ENCODE measurements around the gene XIRP1.
"Not testable (repeated sequence)": the region's sequence is repeated elsewhere in the genome, so short reads cannot be mapped to it uniquely, and the experiment has no call there.

Gene XIRP1

DNA sequence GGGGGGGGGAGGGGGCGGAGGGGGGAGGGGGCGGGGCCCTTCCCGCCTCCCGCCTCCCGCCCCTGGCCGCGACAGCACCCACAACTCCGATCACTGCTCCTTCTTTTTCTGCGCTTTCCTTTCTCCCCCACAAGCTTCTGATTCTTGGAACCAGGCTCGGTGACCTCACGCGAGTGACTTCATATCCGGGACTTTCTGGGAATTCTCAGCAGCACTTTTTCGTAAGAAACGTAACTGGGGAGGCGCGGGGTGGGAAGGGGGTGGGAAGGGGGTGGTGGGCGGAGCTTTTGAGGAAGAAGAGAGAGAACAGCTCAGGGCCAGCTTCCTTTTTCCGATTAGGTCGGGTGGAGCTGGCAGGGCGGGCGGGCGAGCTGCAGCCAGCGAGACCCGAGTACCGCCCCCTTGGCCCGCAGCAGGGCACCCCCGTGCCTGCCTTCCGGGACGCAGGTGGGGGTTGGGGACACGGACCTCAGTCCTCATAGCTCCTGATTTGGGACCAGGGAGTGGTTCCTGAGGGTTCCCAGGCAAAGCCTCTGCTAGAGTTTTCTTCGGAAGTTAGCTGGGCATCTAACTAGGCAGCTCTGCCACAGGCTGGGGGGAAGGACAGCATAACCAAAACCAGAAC is 14.6 kb downstream of the XIRP1 start:
- peak; percentile 76 for DNase-seq
- in situ Hi-C loops (cut with MboI; ENCODE audit: low pct_unique_long_range_greater_than_20kb, low sequenced_read_pairs) = loop anchor here (25.0 kb wide), 1 partner anchor 209 kb away; the partner anchor contains the start of gene SLC25A38

DNA sequence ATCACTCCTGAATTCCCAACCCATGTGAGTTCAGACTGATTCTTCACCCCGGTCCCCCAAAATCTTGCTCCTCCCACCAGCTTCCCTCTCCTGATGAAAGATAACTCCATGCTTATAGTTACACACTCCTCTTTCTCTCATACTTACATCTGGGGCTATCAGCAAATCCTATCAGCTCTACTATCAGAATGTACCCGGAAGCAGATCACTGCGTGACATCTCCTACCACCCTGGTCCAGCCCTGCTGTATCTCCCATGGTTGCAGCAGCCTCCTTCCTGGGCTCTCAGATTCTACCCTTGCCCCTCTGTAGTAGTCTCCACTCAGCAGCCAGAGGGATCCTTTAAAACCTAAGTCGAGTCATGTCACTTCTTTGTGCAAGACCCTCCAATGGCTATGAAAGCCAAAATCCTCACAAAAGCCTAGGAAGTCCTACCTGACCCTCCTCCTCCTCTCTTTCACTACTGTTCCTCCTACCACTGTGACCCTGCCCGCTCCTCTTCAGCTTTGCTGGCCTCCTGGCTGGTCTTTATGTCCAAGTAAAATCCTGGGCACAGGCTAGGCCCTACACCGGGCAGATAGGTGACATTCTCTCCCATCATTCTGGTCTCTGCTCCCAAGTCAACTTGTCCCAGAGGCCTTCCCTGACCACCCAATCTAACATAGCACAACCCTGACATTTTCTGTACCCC is 16.2 kb downstream of the XIRP1 start:
- in situ Hi-C loops (cut with MboI; ENCODE audit: low pct_unique_long_range_greater_than_20kb, low sequenced_read_pairs) = loop anchor here (25.0 kb wide), 1 partner anchor 211 kb away; the partner anchor contains the start of gene SLC25A38
- no peak for DNase-seq

DNA sequence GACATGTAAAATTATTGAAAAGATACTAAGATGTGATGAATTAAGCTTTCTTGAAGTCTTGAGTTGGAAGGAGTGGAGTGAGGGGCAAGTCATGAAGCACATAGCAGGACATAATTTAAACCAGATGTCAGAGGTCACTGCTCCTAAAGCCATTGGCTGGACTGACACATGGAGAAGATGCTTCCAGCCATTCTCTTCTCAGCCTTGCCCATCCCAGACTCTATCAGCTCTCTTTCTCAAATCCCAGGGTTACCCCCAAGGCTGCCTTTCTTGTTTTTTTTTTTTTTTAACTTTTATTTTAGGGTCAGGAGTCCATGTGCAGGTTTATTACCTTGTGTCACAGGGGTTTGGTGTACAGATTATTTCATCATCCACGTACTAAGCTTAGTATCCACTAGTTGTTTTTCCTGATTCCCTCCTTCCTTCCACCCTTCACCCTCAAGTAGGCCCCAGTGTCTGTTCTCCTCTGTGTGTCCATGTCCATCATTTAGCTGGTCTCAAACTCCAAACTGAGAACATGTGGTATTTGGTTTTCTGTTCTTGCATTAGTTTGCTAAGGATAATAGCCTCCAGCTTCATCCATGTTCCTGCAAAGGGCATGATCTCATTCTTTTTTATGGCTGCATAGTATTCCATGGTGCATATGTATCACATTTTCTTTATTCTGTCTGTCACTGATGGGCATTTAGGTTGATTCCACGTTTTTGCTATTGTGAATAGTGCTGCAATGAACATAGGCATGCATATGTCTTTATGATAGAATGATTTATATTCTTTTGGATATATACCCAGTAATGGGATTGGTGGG is 18.9 kb downstream of the XIRP1 start:
- in situ Hi-C loops (cut with MboI; ENCODE audit: low pct_unique_long_range_greater_than_20kb, low sequenced_read_pairs) = no loop called here
- DNase-seq = no peak

DNA sequence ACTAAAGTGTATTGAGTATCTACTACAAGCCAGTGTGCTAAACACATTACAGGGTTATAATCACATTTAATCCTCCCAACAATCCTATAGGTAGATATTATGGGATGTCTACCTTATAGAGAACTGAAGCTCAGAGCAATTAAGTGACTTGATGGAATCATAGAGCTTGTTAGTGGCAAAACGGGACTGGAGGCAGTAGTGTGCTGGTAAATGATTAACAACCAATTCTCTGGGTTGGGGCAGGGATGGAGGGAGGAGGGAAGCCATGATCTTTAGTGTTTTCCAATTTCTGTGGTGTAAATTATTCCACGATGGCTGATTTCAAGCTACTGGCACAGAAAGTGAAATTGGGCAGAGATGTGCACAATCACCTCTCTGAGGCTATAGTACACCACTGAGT is 20.5 kb downstream of the XIRP1 start:
- in situ Hi-C loops (cut with MboI; ENCODE audit: low pct_unique_long_range_greater_than_20kb, low sequenced_read_pairs) = no loop called here

DNA sequence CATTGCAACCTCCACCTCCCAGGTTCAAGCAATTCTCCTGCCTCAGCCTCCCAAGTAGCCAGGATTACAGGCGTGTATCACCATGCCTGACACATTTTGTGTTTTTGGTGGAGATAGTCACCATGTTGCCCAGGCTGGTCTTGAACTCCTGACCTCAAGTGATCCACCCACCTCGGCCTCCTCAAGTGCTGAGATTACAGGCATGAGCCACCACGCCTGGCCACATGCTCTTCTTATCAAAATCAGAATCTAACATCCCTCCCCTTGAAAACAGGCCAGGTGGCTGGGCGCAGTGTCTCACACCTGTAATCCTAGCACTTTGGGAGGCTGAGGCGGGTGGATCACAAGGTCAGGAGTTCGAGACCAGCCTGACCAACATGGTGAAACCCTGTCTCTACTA is 21.5 kb downstream of the XIRP1 start:
- not testable (repeated sequence) for DNase-seq

More for the DNA sequence above, 20.5 kb downstream of the XIRP1 start:
- no peak for DNase-seq

DNA sequence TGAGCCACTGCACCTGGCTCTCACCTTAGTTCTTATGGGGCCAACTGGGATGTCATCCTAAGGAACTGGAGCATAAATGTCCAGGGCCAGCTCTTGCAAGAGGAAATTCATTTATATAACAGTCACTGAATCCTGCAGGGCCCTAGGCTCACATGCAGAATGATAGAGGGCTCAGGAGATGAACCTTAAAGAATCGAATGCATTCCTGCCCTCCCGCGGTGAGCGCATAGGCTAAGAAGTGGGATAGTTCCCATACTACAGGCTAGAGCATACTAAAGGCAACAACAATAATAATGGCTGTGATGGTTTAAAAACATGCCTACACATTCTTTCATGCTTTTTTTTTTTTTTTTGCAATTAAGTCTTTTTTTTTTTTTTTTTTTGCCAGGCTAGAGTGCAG is 21.9 kb downstream of the XIRP1 start:
- no peak for DNase-seq
- in situ Hi-C loops (cut with MboI; ENCODE audit: low pct_unique_long_range_greater_than_20kb, low sequenced_read_pairs) = no loop called here

More for the DNA sequence above, 21.5 kb downstream of the XIRP1 start:
- in situ Hi-C loops (cut with MboI; ENCODE audit: low pct_unique_long_range_greater_than_20kb, low sequenced_read_pairs) = not testable (repeated sequence)

DNA sequence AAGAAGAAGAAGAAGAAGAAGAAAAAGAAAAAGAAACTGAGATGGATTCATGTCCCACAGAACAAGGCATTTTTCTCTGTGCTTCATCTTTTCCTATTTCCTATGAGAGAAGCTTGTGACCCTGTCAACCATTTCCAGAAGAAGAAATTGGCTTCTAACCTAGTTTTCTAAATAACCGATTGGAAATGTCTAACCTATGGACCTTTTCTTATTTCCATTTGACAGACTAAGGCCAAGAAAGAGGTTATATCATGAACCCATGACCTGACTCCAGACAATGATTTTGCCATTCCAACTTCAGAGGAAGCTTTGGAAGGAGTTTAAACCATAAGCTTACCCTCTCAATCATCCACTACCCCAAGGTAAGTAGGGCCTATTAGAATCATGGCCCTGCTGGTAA is 22.7 kb downstream of the XIRP1 start:
- DNase-seq = no peak
- in situ Hi-C loops (cut with MboI; ENCODE audit: low pct_unique_long_range_greater_than_20kb, low sequenced_read_pairs) = no loop called here

DNA sequence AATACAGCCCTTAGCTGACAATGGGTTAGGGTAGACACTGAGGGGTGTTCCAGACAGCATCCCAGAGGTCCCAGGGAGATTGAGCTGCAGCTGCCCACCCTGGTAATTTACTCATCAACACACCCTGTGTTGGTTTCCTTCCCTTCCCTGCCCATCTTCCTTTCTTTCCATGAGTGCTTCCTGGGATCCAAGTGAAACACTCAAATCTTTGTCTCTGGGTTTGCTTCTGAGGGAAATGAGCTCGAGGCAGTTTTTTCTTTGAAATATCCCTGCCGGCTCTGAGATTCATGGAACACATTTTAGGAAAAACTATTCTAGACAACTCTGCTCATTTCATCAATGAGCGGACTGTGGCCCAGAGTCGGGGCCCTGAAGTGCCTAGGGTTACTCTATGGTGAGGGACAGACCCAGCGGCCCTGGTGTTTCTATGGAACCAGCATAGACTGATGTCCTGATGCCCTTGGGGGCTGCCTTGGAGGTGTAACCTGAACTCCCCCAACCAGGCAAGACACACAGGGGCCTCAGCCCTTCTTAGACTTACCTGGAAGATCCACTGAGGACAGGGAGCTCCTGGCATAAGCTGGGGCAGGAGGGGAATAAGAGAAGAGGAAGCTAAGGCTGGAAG is 24.1 kb downstream of the XIRP1 start:
- no peak for DNase-seq
- in situ Hi-C loops (cut with MboI; ENCODE audit: low pct_unique_long_range_greater_than_20kb, low sequenced_read_pairs) = no loop called here

DNA sequence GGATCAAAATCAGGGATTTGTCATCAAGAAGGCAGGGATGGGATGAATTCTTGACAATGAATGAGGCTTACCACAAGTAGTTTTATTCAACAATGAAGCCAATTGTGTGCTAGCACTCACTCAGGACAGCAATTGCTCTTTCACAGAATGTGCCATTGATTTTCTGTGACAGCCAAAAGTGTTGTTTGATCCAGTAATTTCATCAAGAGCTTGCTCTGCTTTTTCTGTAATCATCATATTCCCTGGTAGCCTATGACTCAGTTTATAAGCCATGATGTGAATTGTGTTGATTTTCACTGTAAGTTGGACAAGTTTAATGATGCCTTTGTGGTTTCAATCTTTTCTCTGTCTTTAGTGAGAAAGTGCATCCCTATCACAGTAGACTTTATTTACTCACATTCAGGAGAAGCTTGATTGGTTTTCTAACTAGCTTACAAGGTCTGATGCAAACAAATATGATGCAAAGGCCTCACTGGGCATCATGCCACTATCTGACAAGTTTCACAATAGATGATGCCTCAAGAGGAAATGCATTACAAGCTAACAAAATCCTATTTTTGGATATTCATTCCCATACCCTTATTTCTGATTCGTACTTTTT is 25.4 kb downstream of the XIRP1 start:
- no peak for DNase-seq
- in situ Hi-C loops (cut with MboI; ENCODE audit: low pct_unique_long_range_greater_than_20kb, low sequenced_read_pairs) = no loop called here

DNA sequence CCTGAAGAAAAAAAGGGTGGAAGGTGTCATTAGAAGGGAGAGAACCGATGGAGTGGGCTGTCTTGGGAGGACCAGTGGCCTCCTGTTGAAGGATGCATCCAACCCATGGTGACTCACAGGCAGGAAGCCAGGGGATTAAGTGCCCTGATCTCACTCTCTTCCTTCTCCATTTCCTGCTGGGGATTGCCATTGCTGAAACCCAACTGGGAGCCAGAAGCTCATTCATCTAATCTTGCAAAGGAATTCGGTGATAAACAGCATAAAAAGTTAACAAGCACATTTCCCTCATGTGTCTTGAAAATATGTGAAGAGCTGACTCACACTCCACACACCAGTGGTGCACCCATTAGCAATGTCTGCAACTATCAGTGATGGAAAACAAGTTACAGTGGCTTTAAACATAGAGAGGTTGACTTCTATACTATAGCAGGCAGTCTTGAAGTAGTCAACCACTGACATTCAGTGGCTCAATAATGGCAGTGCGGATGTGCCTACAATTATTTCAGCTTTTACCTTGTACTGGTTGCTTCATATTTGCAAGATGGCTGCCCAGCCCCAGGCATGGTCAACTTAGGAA is 26.2 kb downstream of the XIRP1 start:
- peak; percentile 62 for DNase-seq

DNA sequence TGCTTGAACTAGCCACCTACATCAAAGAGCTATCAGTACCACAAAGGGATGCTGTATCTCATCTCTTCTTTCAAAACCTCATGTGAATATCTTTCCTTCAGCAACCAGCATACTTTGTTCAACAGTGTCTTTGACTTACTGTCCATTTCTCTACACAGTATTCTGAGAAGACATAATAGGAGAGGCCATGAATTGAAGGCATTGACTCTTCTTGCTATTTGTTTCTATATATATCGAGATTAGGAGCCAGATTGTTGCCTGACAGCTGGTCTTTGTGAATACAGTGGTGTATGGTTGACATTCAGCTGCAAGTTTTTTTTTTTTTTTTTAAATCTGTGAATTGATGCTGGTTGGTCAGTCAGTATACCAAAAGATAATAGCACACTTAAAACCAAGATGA is 26.9 kb downstream of the XIRP1 start:
- DNase-seq = no peak
- in situ Hi-C loops (cut with MboI; ENCODE audit: low pct_unique_long_range_greater_than_20kb, low sequenced_read_pairs) = no loop called here

More for the DNA sequence above, 26.2 kb downstream of the XIRP1 start:
- in situ Hi-C loops (cut with MboI; ENCODE audit: low pct_unique_long_range_greater_than_20kb, low sequenced_read_pairs) = no loop called here

DNA sequence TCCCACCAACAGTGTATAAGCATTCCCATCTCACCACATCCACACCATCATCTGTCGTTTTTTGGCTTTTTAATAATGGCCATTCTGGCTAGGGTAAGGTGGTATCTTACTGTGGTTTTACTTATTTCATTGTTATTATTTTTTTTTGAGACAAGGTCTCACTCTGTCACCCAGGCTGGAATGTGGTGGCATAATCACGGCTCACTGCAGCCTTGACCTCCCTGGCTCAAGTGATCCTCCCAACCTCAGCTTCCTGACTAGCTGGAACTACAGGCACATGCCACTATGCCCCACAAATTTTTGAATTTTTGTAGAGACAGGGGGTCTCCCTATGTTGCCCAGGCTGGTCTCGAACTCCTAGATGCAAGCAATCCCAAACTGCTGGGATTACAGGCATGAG is 28.0 kb downstream of the XIRP1 start:
- no peak for DNase-seq
- in situ Hi-C loops (cut with MboI; ENCODE audit: low pct_unique_long_range_greater_than_20kb, low sequenced_read_pairs) = no loop called here

DNA sequence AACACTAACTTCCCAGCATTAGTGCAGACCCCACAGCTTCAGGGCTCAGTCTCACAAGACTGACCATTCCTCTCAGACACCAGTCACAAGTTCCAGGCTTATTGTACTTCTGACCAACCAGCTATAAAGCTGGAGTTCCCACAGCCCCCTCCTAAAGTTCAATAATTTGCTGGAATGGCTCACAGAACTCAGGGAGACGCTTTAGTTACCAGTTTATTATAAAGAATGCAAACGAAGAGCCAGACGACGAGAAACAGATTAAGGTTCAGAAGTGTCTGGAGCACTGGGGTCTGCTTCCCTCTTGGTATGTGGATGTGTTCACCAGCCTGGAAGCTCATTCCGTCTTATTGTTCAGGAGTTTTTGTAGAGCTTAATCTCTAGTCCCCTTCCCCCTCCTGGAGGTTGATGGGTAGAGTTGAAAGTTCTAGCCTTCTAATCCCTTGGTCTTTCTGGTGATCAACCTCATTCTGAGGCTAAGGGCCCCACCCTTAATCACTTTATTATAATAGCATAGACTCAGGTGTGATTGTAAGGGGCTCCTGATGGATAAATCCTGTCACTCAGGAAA is 34.2 kb downstream of the XIRP1 start:
- in situ Hi-C loops (cut with MboI; ENCODE audit: low pct_unique_long_range_greater_than_20kb, low sequenced_read_pairs) = no loop called here

DNA sequence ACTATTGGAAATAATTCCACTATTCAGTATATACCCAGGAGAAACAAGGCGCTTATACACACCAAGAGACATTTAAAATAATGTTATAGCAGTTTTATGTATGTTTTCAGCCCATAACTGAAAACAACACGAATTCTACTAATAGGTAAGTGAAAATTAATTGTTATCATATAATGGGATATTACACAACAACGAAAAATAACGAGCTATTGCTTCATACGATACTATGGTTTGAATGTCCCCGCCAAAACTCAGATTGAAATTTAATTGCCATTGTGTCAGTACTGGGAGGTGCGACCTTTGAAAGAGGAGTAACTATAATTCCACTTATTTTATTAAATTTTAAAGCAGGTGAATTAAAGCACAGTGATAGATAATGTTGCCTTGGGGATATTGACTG is 35.0 kb downstream of the XIRP1 start:
- no peak for DNase-seq
- in situ Hi-C loops (cut with MboI; ENCODE audit: low pct_unique_long_range_greater_than_20kb, low sequenced_read_pairs) = no loop called here

More for the DNA sequence above, 34.2 kb downstream of the XIRP1 start:
- DNase-seq = no peak

DNA sequence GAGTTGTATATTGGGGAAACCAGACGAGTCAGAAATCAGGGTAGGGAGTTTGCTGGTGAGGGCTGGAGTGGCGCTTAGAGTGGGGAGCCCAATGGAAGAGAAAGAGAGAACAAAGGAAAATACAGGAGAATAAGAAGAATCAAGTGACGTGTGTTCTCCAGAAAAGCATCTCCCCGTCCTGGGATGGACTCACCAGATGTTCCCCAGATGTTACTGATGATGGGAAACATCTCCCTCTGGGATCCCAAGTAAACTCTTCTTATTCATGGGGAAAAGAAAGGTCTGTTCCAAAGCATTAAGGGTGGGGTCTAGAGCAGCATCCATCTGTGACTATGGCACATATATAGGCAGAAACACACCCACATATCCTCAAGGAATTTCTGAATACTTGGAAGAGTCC is 36.0 kb downstream of the XIRP1 start:
- in situ Hi-C loops (cut with MboI; ENCODE audit: low pct_unique_long_range_greater_than_20kb, low sequenced_read_pairs) = no loop called here
- DNase-seq = no peak

DNA sequence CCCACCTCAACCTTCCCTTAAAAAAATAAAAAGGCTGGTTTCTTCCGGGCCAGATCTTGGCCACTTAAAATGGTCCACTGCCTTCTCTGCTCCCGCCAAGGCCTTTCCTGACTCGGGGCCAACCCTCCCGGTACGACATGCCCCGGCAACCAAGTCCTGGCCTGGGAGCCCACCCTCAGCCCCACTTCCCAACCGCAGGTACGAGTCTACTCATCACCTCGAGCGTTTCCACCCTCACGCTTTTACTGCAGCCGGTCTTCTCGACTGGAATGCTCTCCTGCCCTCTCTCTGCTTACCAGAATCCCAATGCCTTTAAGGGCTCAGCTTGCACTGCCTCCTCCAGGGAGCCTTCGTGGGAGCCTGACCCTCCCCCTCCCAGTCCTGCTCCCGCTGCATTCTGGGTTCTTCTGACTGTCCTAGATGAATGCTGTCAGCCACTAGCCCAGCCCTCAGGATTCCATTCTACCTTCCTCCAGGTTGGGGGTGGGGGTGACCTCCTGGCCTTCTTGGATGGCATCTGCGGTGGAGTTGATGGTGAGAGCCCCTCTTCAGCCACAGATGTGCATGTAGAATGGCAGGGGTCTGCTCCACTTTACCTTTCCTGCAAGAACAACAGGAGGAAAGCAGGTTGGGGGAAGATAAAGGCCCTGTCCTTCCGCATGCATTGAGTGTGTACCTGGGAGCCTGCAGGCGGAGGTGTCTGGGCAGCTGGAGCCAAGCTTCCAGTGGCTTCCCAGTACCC is 37.9 kb downstream of the XIRP1 start:
- no peak for DNase-seq
- in situ Hi-C loops (cut with MboI; ENCODE audit: low pct_unique_long_range_greater_than_20kb, low sequenced_read_pairs) = no loop called here

DNA sequence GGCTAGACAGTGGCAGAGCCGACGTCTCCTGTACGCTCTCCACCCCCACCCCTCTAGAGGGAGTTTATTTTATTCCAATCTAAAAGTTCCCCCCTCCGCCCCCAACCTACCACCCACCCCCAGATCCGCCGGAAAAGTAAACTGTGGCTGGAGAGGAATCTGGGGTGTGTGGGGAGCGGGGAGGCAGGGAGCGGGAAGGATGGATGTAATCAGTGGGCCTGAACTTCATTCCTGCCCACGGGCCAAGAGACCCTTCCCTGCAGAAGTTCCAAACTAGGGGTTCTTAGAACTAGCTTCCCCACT is 38.5 kb downstream of the XIRP1 start:
- in situ Hi-C loops (cut with MboI; ENCODE audit: low pct_unique_long_range_greater_than_20kb, low sequenced_read_pairs) = no loop called here
- DNase-seq = no peak
